Ishikawa (cell line): ENCODE results near the gene SMAD3.

Experiments
- CEBPB ChIP-seq: IDR thresholded peaks from 2 replicates; pipeline ENCODE4 v1.6.1; 2012
- CREB1 ChIP-seq: IDR thresholded peaks from 2 replicates; pipeline ENCODE4 v1.6.1; 2012; ENCODE audit warnings: low read depth
- EGR1 ChIP-seq: IDR thresholded peaks from 2 replicates; pipeline ENCODE4 v1.6.1; 2012
- EP300 ChIP-seq: IDR thresholded peaks from 2 replicates; pipeline ENCODE4 v1.6.1; 2012; ENCODE audit warnings: borderline replicate concordance
- FOXM1 ChIP-seq: IDR thresholded peaks from 2 replicates; pipeline ENCODE4 v1.6.1; 2012; ENCODE audit warnings: low read depth, borderline replicate concordance
- MAX ChIP-seq: IDR thresholded peaks from 2 replicates; pipeline ENCODE4 v1.6.1; 2012
- NFIC ChIP-seq: IDR thresholded peaks from 2 replicates; pipeline ENCODE4 v1.6.1; 2012
- RAD21 ChIP-seq: IDR thresholded peaks from 2 replicates; pipeline ENCODE4 v1.6.1; 2012; ENCODE audit warnings: low read depth
- REST ChIP-seq: IDR thresholded peaks from 2 replicates; pipeline ENCODE4 v1.6.1; 2012; ENCODE audit warnings: low read depth, mild to moderate bottlenecking
- TAF1 ChIP-seq: IDR thresholded peaks from 2 replicates; pipeline ENCODE4 v1.6.1; 2012; ENCODE audit warnings: low read depth, mild to moderate bottlenecking
- TCF12 ChIP-seq: IDR thresholded peaks from 2 replicates; pipeline ENCODE4 v1.6.1; 2012; ENCODE audit warnings: low read depth
- TEAD4 ChIP-seq: IDR thresholded peaks from 2 replicates; pipeline ENCODE4 v1.6.1; 2012
- USF1 ChIP-seq: IDR thresholded peaks from 2 replicates; pipeline ENCODE4 v1.6.1; 2012
- YY1 ChIP-seq: IDR thresholded peaks from 2 replicates; pipeline ENCODE4 v1.6.1; 2012; ENCODE audit warnings: low read depth
- ZBTB7A ChIP-seq: IDR thresholded peaks from 2 replicates; pipeline ENCODE4 v1.6.1; 2012; ENCODE audit warnings: low read depth

The SMAD3 gene

GRCh38 chr15:67163180-67163579, 97.8 kb downstream of the SMAD3 start:
- no peak for TF ChIP-seq FOXM1

- no peak for TF ChIP-seq CEBPB
- TF ChIP-seq FOXM1: no peak
- TF ChIP-seq USF1: no peak
- no peak for TF ChIP-seq REST
- TF ChIP-seq CREB1: no peak
- TF ChIP-seq NFIC: no peak
- TF ChIP-seq MAX: no peak
- TF ChIP-seq TCF12: no peak
- TF ChIP-seq TEAD4: no peak
- TF ChIP-seq EGR1: no peak
- no peak for TF ChIP-seq EP300
- no peak for TF ChIP-seq ZBTB7A
- no peak for TF ChIP-seq YY1
- no peak for TF ChIP-seq TAF1
- no peak for TF ChIP-seq RAD21
Observed at GRCh38 chr15:67164401-67164791, 99.0 kb downstream of the SMAD3 start.

- TF ChIP-seq MAX (no peak), EGR1 (no peak), TAF1 (no peak), ZBTB7A (no peak), RAD21 (no peak), CREB1 (no peak), EP300 (no peak), TEAD4 (no peak), TCF12 (no peak), USF1 (no peak), YY1 (no peak), CEBPB (no peak), FOXM1 (no peak), NFIC (no peak), REST (no peak)
Observed at GRCh38 chr15:67164811-67165253, 99.4 kb downstream of the SMAD3 start.

GRCh38 chr15:67165254-67166253, 100.2 kb downstream of the SMAD3 start:
- no peak for TF ChIP-seq FOXM1

GRCh38 chr15:67166280-67167009, 101.0 kb downstream of the SMAD3 start:
- TF ChIP-seq ZBTB7A: no peak
- no peak for TF ChIP-seq CREB1
- no peak for TF ChIP-seq TCF12
- no peak for TF ChIP-seq EP300
- no peak for TF ChIP-seq YY1
- no peak for TF ChIP-seq REST
- no peak for TF ChIP-seq MAX
- TF ChIP-seq EGR1: no peak
- TF ChIP-seq TAF1: no peak
- no peak for TF ChIP-seq TEAD4
- TF ChIP-seq NFIC: no peak
- TF ChIP-seq CEBPB: no peak
- TF ChIP-seq RAD21: no peak
